SK-N-MC (cell line): ENCODE results near the gene MSRB1.
"Not testable (repeated sequence)": the region's sequence is repeated elsewhere in the genome, so short reads cannot be mapped to it uniquely, and the experiment has no call there.

ENCODE experiments used
- DNase-seq: peaks from one replicate; pipeline ENCODE4 v3.0.0-alpha.2; 2011; ENCODE audit warnings: low read depth, low spot score
- H3K27ac ChIP-seq: fragments of 200-600 bp; sonication (generic); 2 replicates; pipeline ENCODE4 v1.5.1; 2016; ENCODE audit warnings: mixed run types
- H3K36me3 ChIP-seq: fragments of 200-600 bp; sonication (generic); 2 replicates; pipeline ENCODE4 v1.6.1; 2017; ENCODE audit warnings: antibody characterized with exemption, low read length, mixed read lengths; ENCODE audit not compliant: insufficient read depth
- H3K4me3 ChIP-seq: fragments of 200-600 bp; sonication (generic); 2 replicates; pipeline ENCODE4 v1.5.1; 2016
- H3K9ac ChIP-seq: fragments of 200-600 bp; sonication (generic); 2 replicates; pipeline ENCODE4 v1.8.0; 2017; ENCODE audit warnings: mixed run types, mixed read lengths; ENCODE audit not compliant: insufficient read length
- H3K9me3 ChIP-seq: fragments of 200-600 bp; sonication (generic); 2 replicates; pipeline ENCODE4 v1.6.1; 2017; ENCODE audit warnings: low read depth, mild to moderate bottlenecking, antibody characterized with exemption, low read length, moderate library complexity, mixed read lengths
- EZH2 ChIP-seq: fragments of 200-600 bp; sonication (generic); IDR thresholded peaks from one replicate; pipeline ENCODE4 v1.6.1; 2017; ENCODE audit warnings: antibody characterized with exemption
- FOXP2 ChIP-seq: optimal IDR thresholded peaks from 2 replicates; pipeline ENCODE3; 2011; ENCODE audit warnings: mild to moderate bottlenecking, moderate library complexity; ENCODE audit not compliant: insufficient read depth; ENCODE audit errors: extremely low read length, control extremely low read depth
- POLR2AphosphoS5 ChIP-seq: IDR thresholded peaks from 2 replicates; pipeline ENCODE4 v1.6.1; 2012; ENCODE audit warnings: mild to moderate bottlenecking, low read depth, low read length, borderline replicate concordance

The MSRB1 gene

DNA sequence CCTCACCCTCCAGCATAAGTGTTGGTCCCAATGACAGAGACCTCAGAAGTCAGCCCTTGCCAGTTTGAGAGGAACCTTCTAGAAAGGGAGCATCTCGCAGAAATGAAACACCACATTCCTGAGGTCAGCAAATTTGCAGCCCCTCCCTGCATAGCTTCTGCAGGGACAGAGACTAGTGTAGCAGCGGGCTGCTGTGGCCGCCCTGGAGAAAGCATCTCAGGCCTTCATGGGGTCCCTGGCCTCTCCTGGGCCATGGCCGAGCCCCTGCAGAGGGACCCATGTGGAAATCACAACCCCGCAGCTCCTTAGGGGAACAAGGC lies 36.2 kb downstream of the MSRB1 start:
- TF ChIP-seq FOXP2 (no peak), EZH2 (no peak), POLR2AphosphoS5 (no peak)
- no peaks in the 10 kb centered on the region for H3K9me3 ChIP-seq
- H3K9ac ChIP-seq: no peak overlapping the region
- no peak for DNase-seq
- no peak overlapping the region for H3K4me3 ChIP-seq
- no peak overlapping the region for H3K27ac ChIP-seq
- H3K36me3 ChIP-seq: no peaks in the 10 kb centered on the region

- TF ChIP-seq POLR2AphosphoS5: no peak
- TF ChIP-seq EZH2: no peak
- no peak for TF ChIP-seq FOXP2
Observed at GRCh38 chr16:1906055-1906845, 36.7 kb downstream of the MSRB1 start.

DNA sequence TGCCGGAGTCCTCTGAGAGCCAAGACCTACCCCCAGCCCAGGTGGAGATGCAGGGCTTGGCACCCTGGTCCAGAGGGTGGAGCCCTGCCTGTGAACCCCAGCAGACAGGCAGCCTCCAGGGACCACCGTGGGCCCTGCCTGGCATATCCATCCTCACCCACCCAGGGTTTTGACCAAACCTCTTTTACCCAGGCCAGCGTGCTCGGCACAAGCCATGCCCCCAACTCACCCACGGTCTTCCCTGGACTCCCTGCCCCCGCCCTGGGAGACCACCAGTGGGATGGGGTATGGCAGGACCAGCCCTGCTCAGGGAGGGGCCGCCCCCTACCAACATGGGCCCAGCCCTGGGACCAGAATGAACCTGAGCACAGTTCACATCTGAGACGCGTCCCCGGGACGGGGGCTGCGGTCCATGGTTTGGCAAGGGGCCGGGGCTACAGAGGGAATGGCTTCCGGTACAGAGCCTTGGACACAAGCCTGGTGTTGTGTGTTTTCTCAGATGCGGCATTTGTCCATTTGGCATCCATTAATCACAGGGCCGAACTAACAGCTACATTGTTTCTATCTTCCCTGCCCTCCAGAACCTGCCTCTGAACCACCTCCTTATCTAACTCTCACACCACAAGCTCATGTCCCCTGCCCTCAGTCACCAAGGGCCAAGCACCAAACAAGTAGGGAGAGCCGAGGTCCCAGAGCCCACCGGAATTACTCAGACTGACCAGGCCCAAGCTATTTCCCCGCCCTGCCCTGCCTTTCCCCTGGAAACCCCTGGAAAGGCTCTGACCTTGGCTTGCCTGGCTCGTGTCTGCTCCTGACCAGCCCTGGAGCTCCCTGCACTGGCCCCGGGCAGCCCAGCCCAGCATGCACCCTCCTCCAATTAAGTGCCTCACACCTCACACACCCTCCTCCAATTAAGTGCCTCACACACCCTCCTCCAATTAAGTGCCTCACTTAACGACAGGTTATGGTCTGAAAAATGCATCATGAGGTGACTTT lies 38.9 kb downstream of the MSRB1 start:
- Histone ChIP-seq H3K27ac (no peak overlapping the region), H3K9me3 (no peaks in the 10 kb centered on the region), H3K9ac (no peak overlapping the region), H3K4me3 (no peak overlapping the region), H3K36me3 (no peaks in the 10 kb centered on the region)
- no peak for DNase-seq
- TF ChIP-seq FOXP2: no peak
- no peak for TF ChIP-seq POLR2AphosphoS5
- no peak for TF ChIP-seq EZH2

More at GRCh38 chr16:1906055-1906845, 36.7 kb downstream of the MSRB1 start:
- Histone ChIP-seq H3K27ac (no peak overlapping the region), H3K36me3 (no peaks in the 10 kb centered on the region), H3K9ac (no peak overlapping the region), H3K9me3 (no peaks in the 10 kb centered on the region), H3K4me3 (no peak overlapping the region)
- no peak for DNase-seq

GRCh38 chr16:1903220-1903574 lies 39.8 kb downstream of the MSRB1 start:
- TF ChIP-seq POLR2AphosphoS5 (no peak), FOXP2 (no peak), EZH2 (no peak)
- Histone ChIP-seq H3K36me3 (no peaks in the 10 kb centered on the region), H3K9ac (no peak overlapping the region), H3K27ac (no peak overlapping the region), H3K4me3 (no peak overlapping the region), H3K9me3 (no peaks in the 10 kb centered on the region)
- DNase-seq: no peak

GRCh38 chr16:1902547-1903219 lies 40.3 kb downstream of the MSRB1 start:
- DNase-seq: no peak
- no peaks in the 10 kb centered on the region for H3K36me3 ChIP-seq
- no peaks in the 10 kb centered on the region for H3K9me3 ChIP-seq
- no peak overlapping the region for H3K4me3 ChIP-seq
- TF ChIP-seq EZH2 (no peak), FOXP2 (no peak), POLR2AphosphoS5 (no peak)
- H3K9ac ChIP-seq: no peak overlapping the region
- no peak overlapping the region for H3K27ac ChIP-seq

DNA sequence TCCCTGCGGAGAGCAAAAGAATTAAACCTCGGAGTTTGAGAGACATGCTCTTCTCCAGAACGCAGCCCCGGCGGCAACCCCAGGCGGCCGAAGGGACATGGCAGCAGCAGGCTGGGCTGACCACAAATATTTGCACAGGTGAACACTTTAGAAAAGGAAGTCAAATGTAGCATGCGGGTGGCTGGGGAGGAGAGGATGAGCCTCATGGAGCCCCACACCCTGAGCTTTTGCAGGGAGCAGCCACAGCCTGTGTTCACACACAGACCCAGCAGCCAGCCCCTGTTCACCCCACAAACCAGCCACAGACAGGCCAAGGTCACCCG lies 42.6 kb downstream of the MSRB1 start:
- no peak for TF ChIP-seq EZH2
- H3K9me3 ChIP-seq: no peaks in the 10 kb centered on the region
- H3K9ac ChIP-seq: no peak overlapping the region
- H3K36me3 ChIP-seq: no peaks in the 10 kb centered on the region
- no peak overlapping the region for H3K4me3 ChIP-seq
- no peak overlapping the region for H3K27ac ChIP-seq
- no peak for DNase-seq

GRCh38 chr16:1899641-1900451 lies 43.2 kb downstream of the MSRB1 start:
- Histone ChIP-seq H3K9me3 (no peaks in the 10 kb centered on the region), H3K27ac (no peak overlapping the region), H3K4me3 (no peak overlapping the region), H3K36me3 (no peaks in the 10 kb centered on the region), H3K9ac (no peak overlapping the region)
- no peak for DNase-seq
- no peak for TF ChIP-seq FOXP2
- TF ChIP-seq EZH2: no peak
- TF ChIP-seq POLR2AphosphoS5: no peak

DNA sequence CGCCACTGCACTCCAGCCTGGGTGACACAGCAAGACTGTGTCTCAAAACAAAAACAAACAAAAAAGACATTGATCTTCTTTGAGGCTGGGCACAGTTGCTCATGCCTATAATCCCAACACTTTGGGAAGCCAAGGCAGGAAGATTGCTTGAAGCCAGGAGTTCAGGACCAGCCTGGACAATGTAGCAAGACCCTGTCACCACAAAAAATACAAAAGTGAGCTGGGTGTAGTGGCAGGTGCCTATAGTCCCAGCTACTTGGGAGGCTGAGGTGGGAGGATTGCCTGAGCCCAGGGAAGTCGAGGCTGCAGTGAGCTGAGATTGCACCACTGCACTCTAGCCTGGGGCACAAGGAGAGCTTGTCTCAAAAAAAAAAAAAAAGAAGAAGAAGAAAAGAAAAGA lies 45.3 kb downstream of the MSRB1 start:
- not testable (repeated sequence) for H3K9ac ChIP-seq, H3K4me3 ChIP-seq, DNase-seq, H3K27ac ChIP-seq, H3K36me3 ChIP-seq, H3K9me3 ChIP-seq
